Astrocyte of the cerebellum (primary cell): ENCODE results near the gene ATP6V0D1.
"Not testable (repeated sequence)": the region's sequence is repeated elsewhere in the genome, so short reads cannot be mapped to it uniquely, and the experiment has no call there.

ENCODE experiments used
- DNase-seq: peaks from one replicate; pipeline ENCODE4 v3.0.0-alpha.2; 2011; ENCODE audit warnings: low read depth
- H3K4me3 ChIP-seq: 2 replicates; pipeline ENCODE4 v1.5.1; 2011; ENCODE audit warnings: mild to moderate bottlenecking, low read depth, low read length, moderate library complexity
- in situ Hi-C: cut with HindIII; loops from 2 replicates; pipeline ENCODE4 v1.10.0; 2017; ENCODE audit warnings: low sequenced_read_pairs
- TF ChIP-seq, protein P1 (sequence below): IDR thresholded peaks from 2 replicates; pipeline ENCODE4 v1.5.1; 2012; ENCODE audit warnings: low read length, low read depth, moderate library complexity, mild to moderate bottlenecking; ENCODE audit errors: missing control alignments

Gene ATP6V0D1

GRCh38 chr16:67419931-67420330 lies 61.0 kb downstream of the ATP6V0D1 start:
- TF ChIP-seq, protein P1, sequence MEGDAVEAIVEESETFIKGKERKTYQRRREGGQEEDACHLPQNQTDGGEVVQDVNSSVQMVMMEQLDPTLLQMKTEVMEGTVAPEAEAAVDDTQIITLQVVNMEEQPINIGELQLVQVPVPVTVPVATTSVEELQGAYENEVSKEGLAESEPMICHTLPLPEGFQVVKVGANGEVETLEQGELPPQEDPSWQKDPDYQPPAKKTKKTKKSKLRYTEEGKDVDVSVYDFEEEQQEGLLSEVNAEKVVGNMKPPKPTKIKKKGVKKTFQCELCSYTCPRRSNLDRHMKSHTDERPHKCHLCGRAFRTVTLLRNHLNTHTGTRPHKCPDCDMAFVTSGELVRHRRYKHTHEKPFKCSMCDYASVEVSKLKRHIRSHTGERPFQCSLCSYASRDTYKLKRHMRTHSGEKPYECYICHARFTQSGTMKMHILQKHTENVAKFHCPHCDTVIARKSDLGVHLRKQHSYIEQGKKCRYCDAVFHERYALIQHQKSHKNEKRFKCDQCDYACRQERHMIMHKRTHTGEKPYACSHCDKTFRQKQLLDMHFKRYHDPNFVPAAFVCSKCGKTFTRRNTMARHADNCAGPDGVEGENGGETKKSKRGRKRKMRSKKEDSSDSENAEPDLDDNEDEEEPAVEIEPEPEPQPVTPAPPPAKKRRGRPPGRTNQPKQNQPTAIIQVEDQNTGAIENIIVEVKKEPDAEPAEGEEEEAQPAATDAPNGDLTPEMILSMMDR = no peak
- H3K4me3 ChIP-seq = no peak overlapping the region
- in situ Hi-C loops = no loop called here
- no peak for DNase-seq

GRCh38 chr16:67419502-67419901 lies 61.5 kb downstream of the ATP6V0D1 start:
- TF ChIP-seq, protein P1 = no peak
- in situ Hi-C loops = no loop called here
- DNase-seq = no peak
- H3K4me3 ChIP-seq = no peak overlapping the region

DNA sequence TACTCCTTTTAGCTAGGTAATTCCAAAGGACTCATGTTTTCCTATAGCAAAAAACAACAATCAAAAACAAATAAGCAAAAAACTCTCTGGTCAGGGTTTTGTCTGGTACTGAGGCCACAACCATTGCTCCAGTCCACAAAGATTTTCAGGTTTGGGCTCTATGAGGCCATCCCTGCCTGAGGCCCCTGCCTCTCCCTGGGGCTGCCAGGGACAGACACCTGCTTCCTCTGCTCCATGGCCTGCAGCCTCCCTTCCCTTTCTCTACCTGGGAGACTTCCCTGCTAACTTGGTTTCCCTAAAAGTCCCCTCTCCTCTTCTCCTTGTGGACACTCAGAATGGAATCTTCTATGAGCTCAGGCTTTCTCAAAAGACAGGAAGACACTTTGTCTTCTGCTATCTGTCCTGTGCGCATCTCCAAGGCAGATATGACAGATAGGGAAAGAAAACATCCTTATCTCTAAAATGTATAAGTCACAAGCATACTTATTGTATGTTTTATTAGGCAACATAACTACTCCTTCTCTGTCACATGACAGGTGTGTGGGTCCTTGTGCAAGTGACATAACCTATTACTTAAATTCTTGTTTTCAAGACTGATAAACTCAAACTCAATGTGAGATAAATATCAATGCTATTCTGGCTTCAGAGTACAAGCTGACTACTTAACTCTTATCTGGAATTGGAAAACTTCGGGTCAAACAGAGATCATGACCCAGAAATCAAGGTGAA lies 63.5 kb downstream of the ATP6V0D1 start:
- TF ChIP-seq, protein P1 = no peak
- in situ Hi-C loops = no loop called here
- no peak overlapping the region for H3K4me3 ChIP-seq
- DNase-seq = no peak

DNA sequence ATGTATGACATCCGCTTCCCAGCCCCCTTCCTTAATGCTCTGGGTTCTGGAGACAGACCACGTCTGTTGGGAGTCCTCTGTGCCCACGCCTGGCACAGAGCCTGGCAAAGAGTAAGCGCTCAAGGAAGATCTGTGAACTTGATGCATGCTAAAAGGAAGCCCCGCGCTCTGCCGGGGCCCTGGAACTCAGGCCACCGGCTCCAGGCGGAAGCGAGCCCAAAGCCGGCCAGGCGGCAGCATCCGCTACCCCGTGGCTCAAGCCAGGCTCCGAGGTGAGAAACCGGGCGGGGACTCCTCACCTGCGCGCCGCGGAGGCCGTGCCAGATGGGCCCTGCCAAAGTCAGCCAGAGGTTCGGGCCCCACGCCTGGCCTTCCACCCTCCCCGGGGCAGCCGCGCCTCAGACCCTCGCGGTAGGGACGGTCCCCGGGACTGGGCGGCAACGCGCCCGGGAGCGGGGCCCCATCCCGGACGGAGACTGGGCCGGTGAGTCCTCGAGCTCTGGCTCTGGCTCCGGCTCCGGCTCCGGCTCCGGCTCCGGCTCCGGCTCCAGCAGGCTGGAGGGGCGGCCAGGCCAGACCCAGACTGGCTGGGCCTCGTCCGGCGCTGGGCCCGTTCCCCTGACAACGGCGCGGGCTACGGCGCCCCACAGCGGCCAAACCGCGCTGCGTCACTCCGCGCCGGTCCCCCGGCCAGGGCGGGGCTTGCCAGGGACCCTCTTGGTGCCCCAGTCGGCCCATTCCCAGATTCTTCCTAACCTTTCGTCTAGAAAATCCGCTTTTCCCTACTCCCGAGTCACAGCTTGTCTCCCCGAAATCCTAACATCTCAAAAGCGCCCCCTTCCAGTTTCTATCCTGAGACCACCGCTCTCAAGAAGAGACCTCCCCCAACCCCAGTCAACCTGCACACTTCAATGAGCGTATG lies 64.8 kb downstream of the ATP6V0D1 start, which contains the start of gene ZDHHC1:
Gene ZDHHC1 (minus strand): TSS at position 606 of the 922 bp plus-strand sequence. CDS start 8,702 bp downstream, outside the sequence.
- no peak for DNase-seq
- TF ChIP-seq, protein P1 = peak; percentile 31
- H3K4me3 ChIP-seq = peak within 1 kb of the TSS; percentile 58
- in situ Hi-C loops = no loop called here

DNA sequence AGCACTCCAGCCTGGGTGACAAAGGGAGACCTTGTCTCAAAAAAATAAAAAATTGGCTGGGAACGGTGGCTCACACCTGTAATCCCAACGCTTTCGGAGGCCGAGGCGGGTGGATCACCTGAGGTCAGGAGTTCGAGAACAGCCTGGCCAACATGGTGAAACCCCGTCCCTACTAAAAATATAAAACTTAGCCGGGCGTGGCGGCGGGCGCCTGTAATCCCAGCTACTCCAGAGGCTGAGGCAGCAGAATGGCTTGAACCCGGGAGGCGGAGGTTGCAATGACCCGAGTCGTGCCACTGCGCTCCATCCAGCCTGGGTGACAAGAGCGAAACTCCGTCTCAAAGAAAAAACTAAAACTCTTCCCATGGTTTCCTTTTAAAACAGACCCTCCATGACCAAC lies 65.5 kb downstream of the ATP6V0D1 start:
- H3K4me3 ChIP-seq = peak overlapping the region; percentile 58
- DNase-seq, in situ Hi-C loops: not testable (repeated sequence)

DNA sequence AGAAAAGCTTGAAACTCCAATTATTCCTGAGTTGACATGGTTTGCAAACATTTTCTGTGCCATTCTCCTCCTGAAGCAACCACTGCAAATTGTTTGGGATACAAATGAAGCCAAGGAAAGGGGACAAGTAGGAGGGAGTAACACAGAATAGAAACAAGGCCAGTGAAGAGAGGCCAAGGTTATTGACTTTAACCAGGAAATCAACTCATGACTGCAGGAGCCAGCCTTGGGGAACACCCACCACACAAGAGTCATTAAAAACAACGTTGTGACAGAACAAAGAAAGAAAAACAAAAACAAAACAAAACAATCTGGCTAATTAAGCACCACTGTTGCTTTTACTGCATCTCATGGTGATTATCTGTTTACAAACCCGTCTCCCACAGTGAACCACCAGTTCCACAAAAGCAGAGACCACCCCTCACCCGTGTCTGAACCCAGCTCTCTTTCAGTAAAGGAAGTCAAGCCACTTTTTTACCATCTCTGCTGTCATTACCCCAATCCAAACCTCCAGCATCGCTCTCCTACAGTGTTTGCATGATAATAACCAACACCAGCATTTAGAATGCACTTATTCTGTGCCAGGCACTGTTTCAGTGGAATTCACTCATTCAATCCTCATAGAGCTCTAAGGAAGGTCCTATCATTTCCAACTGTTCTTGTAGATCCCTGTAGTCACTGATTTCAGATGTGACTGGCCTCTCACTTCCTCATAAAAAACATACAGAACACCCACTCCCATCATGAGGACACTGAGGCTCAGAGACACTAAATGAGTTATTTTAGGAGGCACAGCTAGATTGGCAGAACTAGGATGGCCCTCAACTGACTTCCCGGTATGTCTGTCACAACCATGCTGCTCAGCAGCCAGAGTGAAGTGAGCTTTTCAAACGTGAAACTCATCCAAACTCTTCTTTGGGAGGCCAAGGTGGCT lies 66.7 kb downstream of the ATP6V0D1 start:
- in situ Hi-C loops = no loop called here
- TF ChIP-seq, protein P1 = no peak
- no peak overlapping the region for H3K4me3 ChIP-seq
- DNase-seq = no peak
